Kidney (tissue), 14 donors: ENCODE data around the gene SLCO4A1. TPM values are rescaled to one million over a fixed set of nuclear protein-coding genes. Genes with fewer than 3 reads are reported as not detected.

Source experiments
- DNase-seq, 5 donors: peaks; one replicate each; pipeline ENCODE4 v3.0.0-alpha.2; 2013 to 2020
- FAIRE-seq: peaks from 2 replicates; lab custom pipeline; 2012; peaks lifted over from hg19 to GRCh38; lab: Jason Lieb, UNC
- H3K27ac ChIP-seq, 2 donors: one replicate each; pipeline ENCODE4 v1.7.0; 2013; ENCODE audit warnings: low read depth in 2 of 2, low read length in 2 of 2, inconsistent platforms in 1 of 2
- H3K27me3 ChIP-seq: one replicate; pipeline ENCODE4 v1.7.1; 2013; ENCODE audit warnings: low read length, inconsistent platforms; ENCODE audit not compliant: control insufficient read depth, insufficient read depth
- H3K36me3 ChIP-seq, 3 donors: one replicate each; pipeline versions ENCODE4 v1.7.0 to v1.7.1; 2013; ENCODE audit warnings: low read length in 3 of 3, control low read depth in 1 of 3, inconsistent platforms in 1 of 3; ENCODE audit not compliant: insufficient read depth in 3 of 3, control insufficient read depth in 2 of 3
- H3K4me1 ChIP-seq, 3 donors: one replicate each; pipeline versions ENCODE4 v1.7.0 to v1.7.1; 2013; ENCODE audit warnings: low read length in 3 of 3, inconsistent platforms in 1 of 3, low read depth in 1 of 3; ENCODE audit not compliant: control insufficient read depth in 2 of 3, insufficient read depth in 2 of 3
- H3K4me3 ChIP-seq, 3 donors: one replicate each; pipeline versions ENCODE4 v1.7.0 to v1.8.1; 2013; ENCODE audit warnings: low read length in 3 of 3, control low read depth in 1 of 3, inconsistent platforms in 1 of 3
- H3K9ac ChIP-seq, 3 donors: one replicate each; pipeline versions ENCODE4 v1.7.0 to v1.7.1; 2013; ENCODE audit warnings: low read length in 3 of 3, control low read depth in 1 of 3, inconsistent platforms in 1 of 3
- H3K9me3 ChIP-seq, 3 donors: one replicate each; pipeline versions ENCODE4 v1.7.0 to v1.7.1; 2013; ENCODE audit warnings: low read length in 3 of 3, control low read depth in 1 of 3, inconsistent platforms in 1 of 3; ENCODE audit not compliant: control insufficient read depth in 2 of 3, insufficient read depth in 1 of 3
- CTCF ChIP-seq: IDR thresholded peaks from 3 replicates; pipeline ENCODE4 v1.5.1; 2012; ENCODE audit warnings: mild to moderate bottlenecking, moderate library complexity, borderline replicate concordance; ENCODE audit not compliant: insufficient read depth; ENCODE audit errors: extremely low read depth
- intact Hi-C: fragments of 100-400 bp; cut with DNase I; formaldehyde crosslinking; loops from one replicate; pipeline ENCODE4 v1.11.1; 2022
- polyA plus RNA-seq: library from polyadenylated mRNA; stranded (reverse); fragments of 350-450 nt; fragmentation: Illumina TruSeq; extraction: RNeasy Lipid Tissue Mini Kit (QIAGEN cat#74804); gene quantifications from one replicate; pipeline ENCODE4 v1.2.3, GENCODE V29; 2014; ENCODE audit warnings: low read depth, low replicate concordance; ENCODE audit not compliant: insufficient read depth
- total RNA-seq: library from RNA; stranded (reverse); fragmentation: NEBNext Ultra II Directional; extraction: Animal tissue kit (Norgen Biotek cat#: 25700); gene quantifications from one replicate; pipeline ENCODE4 v1.2.1, GENCODE V29; 2021
- donor health status: control.
- donor health status: control.
- donor health status: control.
- donor health status: control.
- donor health status: control.
- donor health status: DM: yes; HTN: yes; CAD: no.
- donor health status: Normal renal cell carcinoma (clear cell type).

SLCO4A1 gene
- total and polyA plus RNA-seq, 2 donors from 2014 or later = 12.4 to 80.3 TPM

- DNase-seq (peak in 4 of 5 donors; percentile 88 to 90 (median 89)), FAIRE-seq (no peak)
- H3K4me3 ChIP-seq = no peak overlapping the region
- intact Hi-C loops = loop anchor here (10.0 kb wide), 1 partner anchor 136 kb away; the partner anchor contains the start of gene OGFR
- TF ChIP-seq CTCF = peak; percentile 80
- H3K9ac ChIP-seq = no peak overlapping the region
- H3K4me1 ChIP-seq = peaks cover 0 to 3% (median 0%) of the 10 kb centered on the region in 3 donors
- no peaks in the 10 kb centered on the region for H3K36me3 ChIP-seq
- H3K27ac ChIP-seq = no peak overlapping the region
- H3K9me3 ChIP-seq = no peaks in the 10 kb centered on the region
- H3K27me3 ChIP-seq = no peaks in the 10 kb centered on the region
Observed at GRCh38 chr20:62668441-62669027, 26.2 kb downstream of the SLCO4A1 start.

- intact Hi-C loops = loop anchor here (10.0 kb wide), 1 partner anchor 136 kb away; the partner anchor contains the start of gene OGFR
- no peak for TF ChIP-seq CTCF
- Histone ChIP-seq H3K27ac (no peak overlapping the region), H3K36me3 (no peaks in the 10 kb centered on the region), H3K27me3 (no peaks in the 10 kb centered on the region), H3K4me1 (peaks cover 0 to 3% (median 0%) of the 10 kb centered on the region in 3 donors), H3K4me3 (no peak overlapping the region), H3K9ac (no peak overlapping the region), H3K9me3 (no peaks in the 10 kb centered on the region)
- FAIRE-seq (no peak), DNase-seq (no peak)
Observed at GRCh38 chr20:62669249-62669648, 26.9 kb downstream of the SLCO4A1 start.

- peaks cover 0 to 3% (median 0%) of the 10 kb centered on the region in 3 donors for H3K4me1 ChIP-seq
- no peaks in the 10 kb centered on the region for H3K36me3 ChIP-seq
- no peak overlapping the region for H3K27ac ChIP-seq
- TF ChIP-seq CTCF = no peak
- no peak overlapping the region for H3K4me3 ChIP-seq
- intact Hi-C loops = no loop called here
- FAIRE-seq (no peak), DNase-seq (no peak)
- no peaks in the 10 kb centered on the region for H3K27me3 ChIP-seq
- no peak overlapping the region for H3K9ac ChIP-seq
- no peaks in the 10 kb centered on the region for H3K9me3 ChIP-seq
Observed at GRCh38 chr20:62670156-62670555, 27.9 kb downstream of the SLCO4A1 start.
